Right lobe of liver (tissue), 6 donors: ENCODE data around the gene FHIT. TPM values are rescaled to one million over a fixed set of nuclear protein-coding genes. Genes with fewer than 3 reads are reported as not detected.

ENCODE experiments used
- ATAC-seq, 4 donors: fragments of 200-7000 bp; cut with Tn5 transposase; one replicate each; pipeline ENCODE4 v1.9.1; 2020; ENCODE audit warnings: mild to moderate bottlenecking in 4 of 4, moderate library complexity in 4 of 4
- DNase-seq, 3 donors: peaks; one replicate each; pipeline ENCODE4 v3.0.0-alpha.2; 2020
- H3K27ac ChIP-seq, 3 donors: fragments of 200-600 bp; one replicate each; pipeline ENCODE4 v1.8.0; 2022
- H3K27me3 ChIP-seq, 2 donors: fragments of 200-600 bp; one replicate each; pipeline ENCODE4 v1.8.0; 2022
- H3K36me3 ChIP-seq, 4 donors: fragments of 200-600 bp; sonication (generic) in 1 of 4; one replicate each; pipeline versions ENCODE4 v1.5.1 to v1.8.0; 2017 to 2022; ENCODE audit warnings: control low read depth in 1 of 4
- H3K4me1 ChIP-seq, 4 donors: fragments of 200-600 bp; sonication (generic) in 1 of 4; one replicate each; pipeline versions ENCODE4 v1.5.1 to v1.8.0; 2017 to 2022; ENCODE audit warnings: control low read depth in 1 of 4
- H3K4me3 ChIP-seq, 3 donors: fragments of 200-600 bp; one replicate each; pipeline ENCODE4 v1.8.0; 2022
- H3K9me3 ChIP-seq, 4 donors: fragments of 200-600 bp; sonication (generic) in 1 of 4; one replicate each; pipeline versions ENCODE4 v1.5.1 to v1.8.0; 2017 to 2022; ENCODE audit warnings: control low read depth in 1 of 4
- CTCF ChIP-seq, 4 donors: fragments of 200-600 bp in 3 of 4; fragments of 450-650 bp in 1 of 4; IDR thresholded peaks; one replicate each; pipeline versions ENCODE4 v1.5.1 to v1.8.0; 2016 to 2022; ENCODE audit warnings: antibody characterized with exemption in 4 of 4, mild to moderate bottlenecking in 2 of 4
- POLR2A ChIP-seq: fragments of 450-650 bp; IDR thresholded peaks from one replicate; pipeline ENCODE4 v1.6.1; 2017; ENCODE audit warnings: antibody characterized with exemption, mild to moderate bottlenecking
- WGBS: methylation state at CpG from one replicate; pipeline ENCODE4 v1.1.6; 2018; ENCODE audit warnings: low coverage, low lambda C conversion rate; ENCODE audit not compliant: insufficient coverage; ENCODE audit errors: missing lambda C conversion rate; 5-methylcytosine and 5-hydroxymethylcytosine counted together
- intact Hi-C, 2 donors: fragments of 100-400 bp; cut with DNase I; formaldehyde crosslinking; loops; one replicate each; pipeline versions ENCODE4 v1.11.2 to v1.14.1; 2022
- total RNA-seq, 6 experiments: library from RNA; depleted of rRNA in 2 of 6; stranded (reverse); fragments of >200 nt in 2 of 6; fragmentation: NEBNext Ultra II Directional in 3 of 6; extraction: Animal tissue kit (Norgen Biotek cat#: 25700) in 3 of 6; gene quantifications; one replicate each; pipeline versions ENCODE4 v1.1.0 to v1.2.4, GENCODE V29; 2016 to 2023
- donor health status: DM: no; HTN: yes; CAD: no.
- donor health status: DM: no; HTN: no; CAD: no.
- donor health status: DM: no; HTN: no; CAD: no.
- donor health status: DM: no; HTN: yes; CAD: no.
- donor health status: DM: no; HTN: yes; CAD: no.

The FHIT gene
- total RNA-seq, 6 experiments from 2014 or later: 6.6 to 11.2 (median 8.0) TPM

DNA sequence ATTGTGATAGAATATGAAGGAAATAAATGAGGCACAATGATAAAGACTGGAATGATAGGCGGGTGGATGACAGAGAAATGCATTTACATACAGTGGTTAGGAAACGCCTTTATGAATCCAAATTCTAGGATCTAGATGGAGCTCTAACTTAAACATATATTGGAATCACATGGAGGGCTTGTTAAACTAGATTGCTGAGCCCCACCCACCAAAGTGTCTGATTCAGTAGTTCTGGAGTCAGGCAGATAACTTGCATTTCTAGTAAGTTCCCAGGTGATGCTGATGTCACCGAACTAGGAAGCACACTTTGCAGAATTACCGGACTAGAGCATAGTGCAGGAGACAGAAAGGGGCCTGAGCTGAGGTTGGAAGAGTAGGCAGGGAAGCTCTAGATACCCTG is 837.2 kb downstream of the FHIT start:
- ATAC-seq (no peak), DNase-seq (no peak)
- H3K36me3 ChIP-seq: no peaks in the 10 kb centered on the region
- intact Hi-C loops: no loop called here
- 90% methylated on average over 4 of the region's 4 CpGs for WGBS
- no peak for TF ChIP-seq POLR2A
- no peak for TF ChIP-seq CTCF (IDR thresholded peaks at IDR 0.05)
- no peaks in the 10 kb centered on the region for H3K9me3 ChIP-seq
- no peaks in the 10 kb centered on the region for H3K27me3 ChIP-seq
- H3K4me3 ChIP-seq: no peak overlapping the region
- H3K27ac ChIP-seq: no peak overlapping the region
- H3K4me1 ChIP-seq: no peaks in the 10 kb centered on the region

DNA sequence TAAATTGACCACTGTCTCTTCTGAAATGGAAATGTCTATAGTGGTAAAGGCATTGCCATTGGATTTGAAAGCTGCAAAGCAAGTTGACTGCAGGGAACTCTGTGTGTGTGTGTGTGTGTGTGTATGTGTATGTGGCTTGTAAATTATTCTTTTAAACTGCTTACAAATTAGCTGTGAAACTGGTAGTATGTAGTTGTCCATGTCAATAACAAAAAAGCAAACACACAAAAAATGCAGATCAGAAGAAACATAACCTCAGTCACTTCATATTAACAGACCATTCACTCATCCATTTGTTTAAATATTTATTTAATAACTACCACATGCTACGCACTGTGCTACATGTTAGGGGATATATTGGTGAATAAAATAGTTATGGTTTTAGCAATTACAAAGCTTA is 837.7 kb downstream of the FHIT start:
- H3K36me3 ChIP-seq: no peaks in the 10 kb centered on the region
- H3K4me3 ChIP-seq: no peak overlapping the region
- WGBS: 83% methylated on average over 1 of the region's 1 CpG
- no peaks in the 10 kb centered on the region for H3K9me3 ChIP-seq
- TF ChIP-seq CTCF (IDR thresholded peaks at IDR 0.05) (no peak), POLR2A (no peak)
- DNase-seq: no peak
- H3K4me1 ChIP-seq: no peaks in the 10 kb centered on the region
- H3K27ac ChIP-seq: no peak overlapping the region
- no peaks in the 10 kb centered on the region for H3K27me3 ChIP-seq
- intact Hi-C loops: no loop called here
- no peak for ATAC-seq

DNA sequence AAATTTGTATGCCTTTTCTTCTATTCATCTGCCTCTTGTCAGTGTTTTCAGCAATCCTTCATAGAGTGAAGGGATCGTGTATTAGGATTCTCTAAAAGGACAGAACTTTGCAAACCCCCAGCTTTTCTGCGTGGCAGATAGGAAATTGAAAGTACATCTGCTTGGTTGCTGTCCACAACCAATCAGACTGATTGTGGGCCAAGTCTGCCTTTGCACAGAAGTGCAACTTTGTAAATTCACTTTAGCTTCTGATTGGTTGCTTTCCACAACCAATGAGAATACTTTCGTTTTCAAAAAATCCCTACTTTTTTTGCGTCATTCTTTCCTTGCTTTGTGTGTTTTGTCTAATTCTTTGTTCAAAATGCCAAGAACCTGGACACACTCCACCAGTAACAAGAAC is 847.4 kb downstream of the FHIT start:
- no peak overlapping the region for H3K27ac ChIP-seq
- no peaks in the 10 kb centered on the region for H3K36me3 ChIP-seq
- H3K4me1 ChIP-seq: no peaks in the 10 kb centered on the region
- DNase-seq: no peak
- TF ChIP-seq POLR2A (no peak), CTCF (IDR thresholded peaks at IDR 0.05) (no peak)
- no peaks in the 10 kb centered on the region for H3K27me3 ChIP-seq
- no peaks in the 10 kb centered on the region for H3K9me3 ChIP-seq
- intact Hi-C loops: no loop called here
- peak in 2 of 4 donors; percentile 64 to 66 for ATAC-seq
- H3K4me3 ChIP-seq: peak overlapping the region in 1 of 3 donors; percentile 19
- 78% methylated on average over 4 of the region's 4 CpGs for WGBS

- Histone ChIP-seq H3K27ac (no peak overlapping the region), H3K9me3 (no peaks in the 10 kb centered on the region), H3K27me3 (no peaks in the 10 kb centered on the region), H3K36me3 (no peaks in the 10 kb centered on the region), H3K4me1 (no peaks in the 10 kb centered on the region), H3K4me3 (no peak overlapping the region)
- DNase-seq (no peak), ATAC-seq (no peak)
- WGBS: 92% methylated on average over 2 of the region's 2 CpGs
- TF ChIP-seq CTCF (IDR thresholded peaks at IDR 0.05) (no peak), POLR2A (no peak)
- intact Hi-C loops: no loop called here
These were observed 848.3 kb downstream of the FHIT start for GRCh38 chr3:60402931-60403330.
